HCT116 (cell line): Measurements from ENCODE around the gene TMEM234. TPM values are rescaled to one million over a fixed set of nuclear protein-coding genes. Genes with fewer than 3 reads are reported as not detected.

Source experiments
- ATAC-seq: fragments of 200-7000 bp; cut with Tn5 transposase; 2 replicates; pipeline ENCODE4 v1.9.1; 2020; ENCODE audit warnings: mild to moderate bottlenecking, moderate library complexity
- BruUV-seq: library from RNA; stranded (reverse); fragments of 400-500 nt; replicated peaks from 2 replicates; lab custom pipeline; 2021; lab: Mats Ljungman, UMichigan
- CTCF ChIA-PET: fragments of 300-600 bp; sonication (Branson Sonifier 250); formaldehyde crosslinking; loops from one replicate; lab custom pipeline; 2021; ENCODE audit warnings: antibody characterized with exemption; lab: Charles Lee
- POLR2A ChIA-PET: fragments of 300-600, 350-600 bp; sonication (Branson Sonifier 250); formaldehyde crosslinking; loops from one replicate; lab custom pipeline; 2021; ENCODE audit warnings: antibody characterized with exemption; lab: Charles Lee
- RAD21 ChIA-PET, 2 experiments: fragments of 300-600 bp; sonication (Branson Sonifier 250); formaldehyde crosslinking; loops; one replicate each; lab custom pipeline; 2023; ENCODE audit warnings: low total read pairs in 2 of 2; ENCODE audit not compliant: uncharacterized antibody in 2 of 2, unreplicated experiment in 2 of 2, low non-redundant PET in 1 of 2; lab: Charles Lee
- DNase-seq: peaks from one replicate; pipeline ENCODE4 v3.0.0-alpha.2; 2010; ENCODE audit warnings: low read depth, low spot score
- H2AFZ ChIP-seq: fragments of 200-600 bp; shearing (Covaris generic), sonication (generic); 2 replicates; pipeline ENCODE4 v1.6.1; 2017; ENCODE audit warnings: low read depth, mixed run types, mixed read lengths, antibody characterized with exemption, low read length; ENCODE audit not compliant: poor library complexity, severe bottlenecking
- H3K27ac ChIP-seq: 2 replicates; pipeline ENCODE4 v1.5.1; 2012; ENCODE audit warnings: low read depth, low read length
- H3K27me3 ChIP-seq: fragments of 200-600 bp; sonication (generic); 2 replicates; pipeline ENCODE4 v1.6.1; 2016; ENCODE audit warnings: mixed run types, low read length, mixed read lengths; ENCODE audit not compliant: insufficient read depth
- H3K36me3 ChIP-seq, 2 experiments: fragments of 200-500 bp in 1 of 2; fragments of 200-600 bp in 1 of 2; sonication (Bioruptor generic) in 1 of 2; sonication (generic) in 1 of 2; 2 replicates each; pipeline versions ENCODE4 v1.5.1 to v1.6.1; 2014 to 2016; ENCODE audit warnings: low read length in 2 of 2, inconsistent platforms in 1 of 2, mixed read lengths in 1 of 2, mixed run types in 1 of 2; ENCODE audit not compliant: insufficient read depth in 2 of 2, control insufficient read depth in 1 of 2
- H3K4me1 ChIP-seq, 2 experiments: fragments of 200-600 bp in 1 of 2; sonication (generic) in 1 of 2; 2 replicates each; pipeline versions ENCODE4 v1.5.1 to v1.6.1; 2012 to 2017; ENCODE audit warnings: low read length in 2 of 2, inconsistent platforms in 1 of 2, mild to moderate bottlenecking in 1 of 2, mixed read lengths in 1 of 2, mixed run types in 1 of 2, moderate library complexity in 1 of 2; ENCODE audit not compliant: insufficient read depth in 2 of 2, control insufficient read depth in 1 of 2
- H3K4me2 ChIP-seq: fragments of 200-600 bp; sonication (generic); 2 replicates; pipeline ENCODE4 v1.6.1; 2017; ENCODE audit warnings: mixed run types, low read length, mixed read lengths
- H3K4me3 ChIP-seq, 2 experiments: fragments of 200-600 bp in 1 of 2; sonication (generic) in 1 of 2; replicated peaks in 1 of 2; 2 replicates each; pipeline ENCODE4 v1.5.1; 2011 to 2016; ENCODE audit warnings: low read length in 2 of 2, control low read depth in 1 of 2, low read depth in 1 of 2, mild to moderate bottlenecking in 1 of 2, mixed read lengths in 1 of 2, mixed run types in 1 of 2
- H3K79me2 ChIP-seq: fragments of 200-600 bp; sonication (generic); 2 replicates; pipeline ENCODE4 v1.6.1; 2017; ENCODE audit warnings: mild to moderate bottlenecking, mixed run types, low read length, moderate library complexity, mixed read lengths; ENCODE audit not compliant: insufficient read depth
- H3K9ac ChIP-seq: fragments of 200-600 bp; sonication (generic); 2 replicates; pipeline ENCODE4 v1.6.1; 2016; ENCODE audit warnings: low read length, mixed read lengths
- H3K9me2 ChIP-seq: fragments of 200-600 bp; sonication (generic), shearing (Covaris generic); 2 replicates; pipeline ENCODE4 v1.6.1; 2017; ENCODE audit warnings: mixed run types, mild to moderate bottlenecking, moderate library complexity; ENCODE audit not compliant: insufficient read depth
- H3K9me3 ChIP-seq, 2 experiments: fragments of 200-500 bp in 1 of 2; fragments of 200-600 bp in 1 of 2; sonication (Bioruptor generic) in 1 of 2; sonication (generic) in 1 of 2; 2 replicates each; pipeline ENCODE4 v1.6.1; 2014 to 2017; ENCODE audit warnings: low read length in 2 of 2, mixed read lengths in 2 of 2, inconsistent platforms in 1 of 2, low read depth in 1 of 2, mild to moderate bottlenecking in 1 of 2, mixed run types in 1 of 2, moderate library complexity in 1 of 2; ENCODE audit not compliant: control insufficient read depth in 1 of 2, insufficient read depth in 1 of 2
- H4K20me1 ChIP-seq: fragments of 200-600 bp; sonication (generic), shearing (Covaris generic); 2 replicates; pipeline ENCODE4 v1.6.1; 2017; ENCODE audit warnings: mixed run types, mild to moderate bottlenecking, moderate library complexity; ENCODE audit not compliant: insufficient read depth
- SIN3A ChIP-seq: IDR thresholded peaks from 2 replicates; pipeline ENCODE4 v1.6.1; 2012; ENCODE audit warnings: low read depth
- SP1 ChIP-seq: IDR thresholded peaks from 2 replicates; pipeline ENCODE4 v1.6.1; 2012; ENCODE audit warnings: low read depth
- YY1 ChIP-seq: IDR thresholded peaks from 2 replicates; pipeline ENCODE4 v1.6.1; 2011; ENCODE audit warnings: low read length, low read depth, moderate library complexity, mild to moderate bottlenecking; ENCODE audit not compliant: insufficient replicate concordance; ENCODE audit errors: extremely low read depth
- intact Hi-C: fragments of 100-400 bp; cut with micrococcal nuclease; formaldehyde crosslinking; loops from 2 replicates; pipeline ENCODE4 v1.10.0; 2022
- total RNA-seq: library from RNA; stranded (reverse); gene quantifications from one replicate; pipeline ENCODE4 v1.2.1, GENCODE V29; 2021; ENCODE audit not compliant: unreplicated experiment

Gene TMEM234
- total RNA-seq, 1 experiment from 2014 or later = 12.3 TPM

DNA sequence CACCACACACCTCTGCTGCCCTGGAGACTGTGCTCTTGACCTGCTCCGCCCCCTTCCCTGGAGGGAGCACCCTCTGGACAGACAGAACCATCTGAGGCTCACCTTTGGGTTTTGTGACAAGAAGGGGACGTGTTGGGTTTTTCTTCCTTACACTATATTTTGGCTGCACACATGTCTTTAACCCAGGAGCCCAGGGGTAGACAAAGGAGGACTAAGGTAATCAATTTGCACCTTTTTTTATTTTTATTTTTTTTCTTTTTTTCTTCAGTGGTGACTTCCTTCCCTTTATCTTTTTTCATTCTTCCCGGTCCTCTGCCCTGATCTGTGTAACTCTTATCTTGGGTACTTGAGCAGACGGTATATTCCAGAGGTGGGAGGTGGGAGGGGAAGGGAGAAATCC, 51.2 kb downstream of the TMEM234 start:
- H3K36me3 ChIP-seq = peaks cover 22 to 28% of the 10 kb centered on the region in 2 experiments

More for the DNA sequence above, 51.2 kb downstream of the TMEM234 start:
- no TSS peak for BruUV-seq
- TF ChIP-seq YY1 = no peak
- no peak for TF ChIP-seq SP1
- TF ChIP-seq SIN3A = no peak
- Histone ChIP-seq H2AFZ (no peak overlapping the region), H3K4me3 (no peak overlapping the region), H3K79me2 (no peaks in the 10 kb centered on the region), H3K4me1 (peaks cover 0 to 10% of the 10 kb centered on the region in 2 experiments; a peak in 2 of 4 replicates), H3K9ac (no peak overlapping the region), H3K27me3 (no peaks in the 10 kb centered on the region), H3K9me2 (no peaks in the 10 kb centered on the region), H3K4me2 (no peak overlapping the region), H3K9me3 (no peaks in the 10 kb centered on the region), H3K27ac (no peak overlapping the region), H4K20me1 (no peaks in the 10 kb centered on the region)
- no peak for DNase-seq
- POLR2A ChIA-PET = no interaction called here
- RAD21 ChIA-PET = no interaction called here
- CTCF ChIA-PET = no interaction called here
- ATAC-seq = no peak
- intact Hi-C loops = no loop called here

Other genes with a start within 250 kb of the TMEM234 start
- gene KHDRBS1, start 208.5 kb downstream of the TMEM234 start, total RNA-seq = 215 TPM
- 22.8 TPM for gene TMEM39B, start 149.4 kb downstream of the TMEM234 start, total RNA-seq
- 79.9 TPM for gene KPNA6, start 114.3 kb downstream of the TMEM234 start, total RNA-seq
- 37.2 TPM for gene TXLNA, start 42.7 kb downstream of the TMEM234 start, total RNA-seq
- gene CCDC28B, start 21.8 kb downstream of the TMEM234 start, total RNA-seq = 5.9 TPM
- gene IQCC, start 16.7 kb downstream of the TMEM234 start, total RNA-seq = 4.7 TPM
- gene DCDC2B, start 13.3 kb downstream of the TMEM234 start, total RNA-seq = 0.27 TPM
- gene EIF3I, start 54 bp upstream of the TMEM234 start, total RNA-seq = 323 TPM
- 0.42 TPM for gene FAM167B, start 24.9 kb upstream of the TMEM234 start, total RNA-seq
- 0.79 TPM for gene LCK, start 28.9 kb upstream of the TMEM234 start, total RNA-seq
- gene HDAC1, start 69.7 kb upstream of the TMEM234 start, total RNA-seq = 232 TPM
- gene MARCKSL1, start 113.9 kb upstream of the TMEM234 start, total RNA-seq = 127 TPM
- 16.1 TPM for gene FAM229A, start 140.1 kb upstream of the TMEM234 start, total RNA-seq
- 1.6 TPM for gene TSSK3, start 140.2 kb upstream of the TMEM234 start, total RNA-seq
- gene BSDC1, start 172.1 kb upstream of the TMEM234 start, total RNA-seq = 47.0 TPM
- 0.25 TPM for gene ZBTB8B, start 242.7 kb upstream of the TMEM234 start, total RNA-seq